Stimulated activated CD4-positive, alpha-beta T cell treated with anti-CD3 and anti-CD28 coated beads, Interleukin-2, amount 100 ng/mL, for 24 hours (primary cell): ENCODE data around the gene IPPK.

Source experiments
- DNase-seq, 2 donors: peaks; one replicate each; pipeline ENCODE4 v3.0.0-alpha.2; 2020

The IPPK gene, protein sequence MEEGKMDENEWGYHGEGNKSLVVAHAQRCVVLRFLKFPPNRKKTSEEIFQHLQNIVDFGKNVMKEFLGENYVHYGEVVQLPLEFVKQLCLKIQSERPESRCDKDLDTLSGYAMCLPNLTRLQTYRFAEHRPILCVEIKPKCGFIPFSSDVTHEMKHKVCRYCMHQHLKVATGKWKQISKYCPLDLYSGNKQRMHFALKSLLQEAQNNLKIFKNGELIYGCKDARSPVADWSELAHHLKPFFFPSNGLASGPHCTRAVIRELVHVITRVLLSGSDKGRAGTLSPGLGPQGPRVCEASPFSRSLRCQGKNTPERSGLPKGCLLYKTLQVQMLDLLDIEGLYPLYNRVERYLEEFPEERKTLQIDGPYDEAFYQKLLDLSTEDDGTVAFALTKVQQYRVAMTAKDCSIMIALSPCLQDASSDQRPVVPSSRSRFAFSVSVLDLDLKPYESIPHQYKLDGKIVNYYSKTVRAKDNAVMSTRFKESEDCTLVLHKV

DNA sequence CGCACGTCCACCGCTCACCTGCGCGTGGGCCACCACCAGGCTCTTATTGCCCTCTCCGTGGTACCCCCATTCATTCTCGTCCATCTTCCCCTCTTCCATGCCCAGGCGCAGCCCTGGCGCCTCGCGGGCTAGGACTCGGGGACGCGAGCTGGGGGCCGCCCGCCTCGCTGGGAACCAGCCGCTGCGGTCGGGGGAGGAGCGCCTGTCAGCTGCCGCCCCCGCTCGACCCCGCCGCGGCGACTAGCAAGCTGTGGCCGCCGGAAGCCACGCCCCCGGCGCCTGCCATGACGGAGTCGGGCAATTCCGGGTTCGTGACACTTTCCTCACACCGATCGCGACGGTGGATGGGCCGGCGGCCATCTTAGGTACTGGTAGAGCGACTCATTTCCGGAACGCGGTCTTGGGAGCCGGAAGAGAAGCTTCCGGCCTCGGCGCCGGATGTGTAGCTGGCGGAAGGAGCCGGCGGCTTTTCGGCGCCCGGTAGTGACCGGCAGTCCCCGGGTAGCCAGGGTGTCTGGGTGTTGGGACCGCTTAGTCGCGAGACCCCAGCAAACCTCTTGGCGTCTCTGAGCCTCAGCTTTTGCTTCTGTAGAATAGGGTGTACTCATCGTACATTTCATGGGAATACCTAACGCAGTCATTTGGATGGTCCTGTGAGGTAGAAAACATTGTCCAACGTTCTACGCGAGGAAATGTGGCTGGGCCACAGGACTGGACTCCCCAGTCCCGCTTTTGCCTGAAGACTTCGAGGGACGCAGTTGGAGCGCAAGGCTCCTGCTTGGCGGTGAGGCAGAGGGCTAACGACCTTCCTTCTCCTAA, at the start of gene IPPK:
TSS of gene IPPK (minus strand) at position 242 of the 819 bp plus-strand sequence. CDS start at position 99, 143 bp downstream.
- DNase-seq: peak; percentile 98 to 99

DNA sequence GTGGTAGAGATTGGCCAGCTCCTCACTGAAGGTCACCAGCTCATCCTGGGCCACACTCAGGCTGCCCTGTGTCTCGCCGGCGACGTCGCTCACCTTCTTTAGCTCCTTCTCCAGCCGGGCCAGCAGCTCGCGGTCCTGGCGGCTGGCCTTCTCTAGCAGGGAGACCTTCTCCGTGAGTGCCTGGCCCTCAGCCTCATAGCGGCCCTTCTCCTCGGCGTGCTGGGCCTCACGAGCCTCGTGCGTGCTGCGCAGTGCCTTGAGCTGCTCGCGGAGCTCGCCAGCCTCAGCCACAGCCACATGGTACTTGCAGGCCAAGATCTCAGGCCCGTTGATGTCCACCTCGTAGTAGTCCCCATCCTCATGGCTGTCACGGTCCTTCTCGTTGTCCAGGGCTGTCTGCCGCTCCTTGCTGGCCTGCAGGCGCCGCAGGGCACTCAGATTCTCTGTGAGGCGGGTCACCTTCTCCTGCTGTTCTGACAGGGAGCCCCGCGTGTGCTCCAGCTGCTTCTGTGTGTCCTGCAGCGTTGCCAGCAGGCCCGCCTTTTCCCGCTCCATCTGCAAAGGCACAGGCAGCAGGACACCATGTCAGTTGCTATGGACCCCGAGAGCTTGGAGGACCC, 49.2 kb upstream of the IPPK start:
- no peak for DNase-seq

DNA sequence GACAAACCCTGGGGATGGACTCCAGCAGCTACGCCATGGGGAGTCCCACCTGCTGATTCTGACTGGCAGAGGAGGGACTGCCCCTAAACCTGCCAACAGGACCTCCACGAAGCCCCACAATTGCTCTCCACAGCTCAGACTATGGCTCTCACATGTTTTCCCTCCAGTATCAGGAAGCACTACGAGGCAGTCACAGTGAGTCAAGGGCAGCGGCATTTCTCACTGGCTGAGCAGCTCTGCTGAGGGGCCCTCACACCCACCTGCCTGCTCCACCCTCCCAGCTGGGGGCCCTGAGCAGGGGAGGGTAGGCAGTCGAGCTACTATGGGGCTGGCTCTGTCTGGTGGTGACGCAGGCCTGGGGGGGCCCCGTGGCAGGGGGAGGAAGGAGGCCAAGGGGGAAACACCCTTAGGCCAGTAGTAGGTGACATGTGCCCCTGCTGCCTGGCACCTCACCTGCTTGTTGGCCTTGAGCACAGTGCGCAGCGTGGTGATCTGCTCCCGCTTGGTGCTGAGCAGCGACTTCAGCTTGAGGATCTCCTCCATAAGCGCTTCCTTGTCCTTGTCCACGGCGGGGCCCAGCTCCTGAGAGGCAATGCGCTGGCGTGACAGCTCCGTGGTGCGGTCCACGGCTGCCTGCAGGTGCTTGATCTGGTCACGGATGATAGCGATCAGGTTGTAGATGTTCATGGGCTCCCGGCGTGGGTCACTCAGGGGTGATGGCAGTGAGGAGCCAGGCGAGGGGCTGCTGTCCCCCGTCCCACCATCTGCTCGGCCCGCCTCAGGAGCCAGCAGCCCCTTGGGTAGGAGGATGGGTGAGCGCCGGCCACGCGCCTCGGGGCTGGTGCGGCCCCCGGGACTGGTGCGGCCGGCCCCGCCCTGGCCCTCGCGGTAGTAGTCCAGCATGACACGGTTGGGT, 48.4 kb upstream of the IPPK start:
- no peak for DNase-seq

DNA sequence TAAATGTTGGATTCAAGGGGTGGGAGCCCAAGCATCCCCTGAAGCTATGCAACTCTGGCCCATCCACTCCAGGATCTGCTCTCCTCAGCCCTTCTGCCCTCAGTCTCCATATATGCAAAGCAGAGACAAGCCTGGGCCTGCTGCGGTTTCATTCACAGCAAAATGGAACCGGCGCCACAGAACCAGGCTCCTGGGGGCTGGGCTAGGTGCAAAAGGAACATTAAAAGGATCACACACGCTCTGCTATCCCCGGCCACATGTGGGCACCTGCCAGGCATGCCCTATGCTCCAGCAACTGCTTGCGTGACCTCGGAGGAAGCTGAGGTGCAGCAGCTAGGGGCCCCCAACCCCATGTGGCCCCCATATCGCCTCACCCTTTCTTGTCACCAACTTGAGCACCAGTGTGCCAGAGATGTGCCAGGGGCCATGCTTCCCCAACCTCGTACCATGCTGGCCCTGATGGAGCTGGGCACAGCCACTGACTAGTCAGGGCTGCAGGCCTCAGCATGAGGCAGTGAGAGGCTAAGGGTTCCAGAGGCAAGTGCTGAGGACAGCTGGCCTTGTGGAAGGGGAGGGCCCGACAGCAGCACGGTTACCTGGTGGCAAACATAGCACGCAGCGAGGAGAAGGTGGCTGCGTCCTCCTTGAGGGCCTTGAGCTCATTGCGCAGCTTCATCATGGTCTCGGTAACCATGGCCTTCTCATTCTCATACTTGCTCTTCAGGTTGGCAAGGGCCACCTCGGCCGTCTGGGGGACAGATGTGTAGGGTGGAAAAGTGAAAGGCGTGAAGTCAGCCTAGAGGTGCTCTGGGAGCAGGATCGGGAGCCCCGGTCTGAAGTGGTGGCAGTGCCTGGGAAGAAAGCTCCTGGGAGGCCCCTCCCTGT, 47.5 kb upstream of the IPPK start:
- DNase-seq: no peak

DNA sequence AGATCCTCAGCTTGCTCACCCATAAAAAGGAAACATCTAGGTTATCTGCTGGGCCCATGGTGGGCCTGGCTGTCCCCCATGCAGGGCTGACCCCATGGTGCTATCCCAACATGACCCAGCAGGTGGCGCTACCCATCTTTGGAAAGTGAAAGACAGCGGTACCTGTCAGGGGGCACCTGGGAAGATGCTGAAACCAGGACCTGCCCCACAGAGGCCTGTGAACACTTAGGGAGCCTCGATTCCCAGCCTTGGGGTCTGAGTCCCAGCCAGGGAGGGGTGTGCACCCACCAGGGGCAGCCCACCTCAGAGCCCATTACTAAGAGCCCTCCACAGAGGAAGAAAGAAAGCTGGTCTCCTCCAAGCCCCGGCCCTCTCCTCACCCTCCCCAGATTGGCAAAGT, 46.6 kb upstream of the IPPK start:
- DNase-seq: peak; percentile 89 to 92

DNA sequence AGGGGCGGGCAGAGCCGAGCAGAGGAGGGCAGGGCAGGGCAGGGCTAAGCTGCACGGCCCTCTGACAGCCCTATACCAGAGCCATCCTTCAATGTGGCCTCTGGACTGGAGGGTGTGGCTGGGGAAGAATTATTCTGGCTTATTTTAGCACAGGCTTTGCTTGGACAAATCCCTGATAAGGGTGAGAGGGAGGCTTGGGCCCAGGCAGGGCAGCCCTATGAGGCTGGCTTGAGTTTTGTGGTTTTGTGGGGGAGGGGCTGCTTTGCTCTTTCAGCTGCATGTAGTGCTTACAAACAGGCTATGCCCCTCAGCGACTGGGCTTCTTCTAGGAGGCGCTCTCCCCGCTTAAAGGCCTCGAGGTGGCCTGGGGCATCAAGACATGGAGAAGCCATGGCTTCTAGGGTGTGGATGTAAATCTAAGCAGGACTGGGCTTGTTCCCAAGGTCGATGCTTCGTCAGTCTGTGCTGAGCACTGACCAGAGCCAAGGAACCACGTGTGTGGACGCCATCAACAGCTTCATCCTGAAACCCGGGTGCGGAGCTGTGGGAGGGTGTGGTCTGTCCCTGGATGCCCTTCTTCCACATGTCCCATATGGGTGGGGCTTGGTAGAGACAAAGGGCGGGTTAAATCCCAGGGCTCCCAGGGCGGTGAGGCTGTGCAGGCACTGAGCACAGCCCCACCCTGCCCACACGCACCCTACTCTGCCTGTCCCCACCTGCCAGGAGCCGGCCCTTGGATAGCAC, 45.7 kb upstream of the IPPK start:
- no peak for DNase-seq

DNA sequence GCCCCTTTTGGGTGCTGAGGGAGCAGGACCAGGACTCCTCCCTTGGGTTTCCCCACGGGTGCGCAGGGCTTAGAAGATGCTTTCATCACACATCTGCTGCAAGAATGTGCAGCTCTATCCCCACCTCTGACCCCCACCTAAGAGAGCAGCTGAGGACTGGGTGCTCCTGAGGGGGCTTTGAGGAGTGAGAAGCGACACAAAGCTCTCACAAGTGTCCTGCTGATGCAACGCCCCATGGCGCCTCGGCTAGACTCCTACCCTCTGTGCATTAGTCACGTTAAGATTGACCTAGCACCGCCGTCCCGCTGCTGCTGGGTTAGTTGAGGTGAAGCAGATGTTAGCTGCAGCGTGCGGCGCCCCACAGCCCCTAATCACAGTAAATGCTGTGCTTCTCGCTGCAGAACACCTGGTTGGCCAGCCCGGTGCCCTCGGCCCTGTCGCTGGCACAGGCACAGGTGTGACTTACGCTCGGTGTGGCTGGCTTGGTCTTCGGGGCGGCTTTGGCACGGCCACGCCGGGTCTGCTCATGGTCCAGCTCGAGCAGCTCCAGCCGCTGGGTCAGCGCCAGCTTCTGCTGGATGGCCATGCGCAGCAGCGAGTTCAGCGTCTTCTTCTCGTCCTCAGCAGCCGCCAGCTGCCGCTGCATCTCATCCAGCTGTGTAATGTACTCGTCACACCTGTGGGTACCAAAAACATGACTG, 45.0 kb upstream of the IPPK start:
- DNase-seq: no peak

DNA sequence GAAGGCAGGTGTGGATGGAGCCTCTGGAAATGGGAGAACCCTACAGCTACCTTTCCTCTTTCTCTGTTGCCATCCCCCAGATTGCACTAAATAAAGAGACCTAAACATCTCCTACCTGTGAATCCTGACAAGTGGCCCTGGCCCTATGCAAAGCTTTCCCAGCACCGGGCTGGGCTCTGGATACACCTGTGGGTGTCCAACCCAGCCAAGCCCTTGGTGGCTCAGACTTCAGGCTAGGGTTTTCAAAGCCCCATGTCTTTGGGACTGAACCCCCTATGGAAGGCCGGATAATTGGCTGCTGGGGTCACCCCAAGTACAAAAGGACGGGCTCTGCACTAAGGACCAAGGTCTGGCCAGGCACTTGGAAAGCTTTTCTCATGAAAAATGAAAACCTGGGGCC, 44.1 kb upstream of the IPPK start:
- no peak for DNase-seq

DNA sequence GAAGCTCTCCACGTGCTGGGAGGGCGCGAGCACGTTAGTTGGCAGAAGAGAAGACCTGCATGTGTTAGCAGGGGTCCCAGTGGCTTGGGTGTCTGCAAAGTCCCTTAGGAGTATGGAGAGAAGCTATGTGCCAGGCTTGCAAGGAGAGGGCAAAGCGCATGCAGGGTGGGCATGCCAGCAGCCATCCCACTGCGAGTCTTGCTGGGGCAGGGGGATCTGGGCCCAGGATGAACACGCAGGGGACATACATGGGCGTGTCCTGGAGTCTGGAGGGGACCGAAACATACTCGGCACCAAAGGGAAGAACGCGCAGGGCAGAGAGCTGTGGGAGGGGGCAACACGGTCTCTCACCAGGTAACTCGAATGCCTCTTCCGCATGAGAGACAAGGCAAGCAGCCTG, 43.6 kb upstream of the IPPK start:
- no peak for DNase-seq

DNA sequence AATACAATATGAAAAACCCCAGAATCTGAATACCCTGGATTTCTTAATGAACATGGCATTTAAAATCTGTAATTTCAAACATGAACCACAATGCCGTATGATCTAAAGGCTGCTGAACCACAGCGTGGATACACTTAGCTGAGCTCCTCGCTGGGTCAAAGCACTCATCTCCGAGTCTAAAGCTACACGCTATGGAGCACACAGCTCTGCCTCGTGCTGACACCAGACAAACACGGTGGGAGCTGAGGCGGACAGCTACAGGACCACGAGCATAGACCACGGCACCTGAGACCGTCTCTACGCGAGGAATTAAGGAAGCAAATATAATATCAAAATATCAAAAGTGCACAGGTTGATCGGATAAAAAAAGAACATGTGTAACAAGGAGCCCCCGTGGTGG, 42.8 kb upstream of the IPPK start:
- DNase-seq: no peak

DNA sequence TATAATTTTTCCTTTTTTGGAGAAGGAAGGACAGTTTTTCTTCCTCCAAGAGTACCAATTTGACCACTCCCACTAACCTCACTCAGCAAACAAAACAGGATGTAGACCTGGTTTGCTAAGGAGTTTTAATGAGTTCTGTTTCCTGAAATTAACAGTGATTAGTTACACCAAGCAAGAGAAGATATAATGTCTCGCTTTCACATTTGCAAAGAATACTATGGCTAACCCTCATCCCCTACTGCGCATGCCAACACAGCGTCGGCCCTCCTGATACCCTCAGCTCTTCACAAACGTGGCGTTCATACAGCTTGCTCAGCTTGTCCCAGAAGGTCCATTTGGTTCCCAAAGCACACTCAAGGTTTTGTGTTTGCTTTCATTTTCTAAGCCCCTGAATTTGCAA, 41.9 kb upstream of the IPPK start:
- no peak for DNase-seq

DNA sequence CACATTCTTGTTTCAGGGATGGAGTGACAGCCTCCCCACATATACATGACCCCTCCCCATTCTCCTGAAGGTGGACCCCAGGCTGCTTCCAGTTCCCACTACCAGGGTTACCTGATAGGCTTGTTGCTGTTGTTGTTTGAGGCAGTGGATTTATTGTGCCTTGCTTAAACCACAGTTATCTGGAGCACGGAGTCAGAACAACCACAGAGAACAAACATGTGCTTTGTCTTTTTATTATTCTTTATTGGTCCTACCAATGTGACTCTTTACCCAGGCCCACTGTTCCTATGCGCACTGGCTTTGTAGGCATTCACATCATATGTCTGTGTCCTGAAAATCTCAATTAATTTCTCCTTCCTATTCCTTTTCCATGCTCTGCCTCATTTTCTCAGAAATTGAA, 41.2 kb upstream of the IPPK start:
- no peak for DNase-seq

DNA sequence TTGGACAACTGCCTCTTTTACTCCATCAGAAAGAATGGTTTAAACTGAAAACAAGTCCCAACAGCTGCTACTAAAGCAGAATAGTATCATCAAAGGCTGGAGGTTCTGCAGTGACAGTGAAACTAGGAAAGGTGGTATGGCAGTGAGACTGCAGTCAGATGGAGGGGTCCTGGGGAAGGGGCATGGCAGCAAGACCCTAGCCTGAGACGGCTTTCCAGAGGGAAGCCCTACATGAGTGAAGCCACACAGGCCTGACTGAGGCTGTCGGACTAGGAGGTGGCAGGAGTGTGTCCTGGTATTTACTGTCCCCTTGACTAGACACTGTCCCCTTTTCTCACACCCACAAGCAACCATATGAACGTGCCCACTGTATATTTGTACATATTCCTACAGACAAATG, 40.4 kb upstream of the IPPK start:
- no peak for DNase-seq

DNA sequence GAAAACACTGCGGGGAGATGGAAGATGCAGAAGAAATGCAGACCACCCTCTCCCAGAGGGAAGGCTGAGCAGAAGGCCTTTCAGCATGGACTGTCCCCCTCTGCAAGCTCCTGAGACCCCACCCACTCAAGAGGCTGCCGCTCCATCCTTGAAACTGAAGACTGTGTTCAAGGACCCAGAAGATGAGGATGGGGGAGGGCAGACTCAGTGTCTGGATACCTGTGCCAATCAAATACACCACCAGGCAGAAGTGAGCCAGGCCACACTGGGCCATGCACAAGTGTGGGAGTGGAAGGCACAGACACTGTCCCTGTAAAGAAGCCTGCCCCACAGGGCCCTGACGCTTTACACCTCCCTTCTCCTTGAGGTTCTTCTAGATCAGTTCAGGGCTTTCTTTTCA, 40.0 kb upstream of the IPPK start:
- no peak for DNase-seq

DNA sequence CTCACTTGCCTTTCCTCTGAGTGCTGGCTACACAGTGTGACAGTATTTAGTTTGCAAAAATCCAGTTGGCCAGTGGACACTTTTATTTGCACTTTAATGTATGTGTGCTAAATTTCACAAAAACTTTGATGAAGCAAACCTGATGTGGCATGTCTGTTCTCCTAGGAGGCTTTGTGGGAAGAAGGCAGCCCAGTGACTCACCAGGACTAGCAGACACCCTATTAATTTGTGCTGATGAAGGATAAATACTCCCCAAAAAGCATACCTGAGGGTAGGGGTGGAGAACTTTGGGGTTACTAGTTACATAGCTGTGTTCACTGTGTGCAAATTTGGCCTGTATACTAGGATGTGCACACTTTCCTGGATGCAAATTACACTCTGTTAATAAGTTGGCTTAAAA, 39.3 kb upstream of the IPPK start:
- no peak for DNase-seq

DNA sequence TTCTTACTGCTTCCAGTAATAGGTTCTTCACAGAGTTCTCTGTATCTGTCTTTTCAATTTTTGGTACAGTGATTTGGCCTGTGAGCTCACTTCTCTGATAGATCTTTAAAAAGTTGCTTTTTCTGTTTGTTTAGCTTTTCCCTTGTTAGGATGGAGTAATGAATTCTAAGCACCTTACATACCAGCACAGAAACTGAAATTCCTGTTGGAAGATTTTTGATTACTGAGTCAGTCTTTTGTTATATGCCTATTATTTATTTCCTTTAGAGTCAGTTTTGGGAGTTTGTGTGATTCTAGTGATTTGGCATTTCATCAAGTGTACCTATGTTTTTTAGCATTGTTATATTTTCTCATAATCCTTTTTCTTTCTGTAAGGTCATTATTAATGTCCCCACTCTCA, 37.6 kb upstream of the IPPK start:
- no peak for DNase-seq

DNA sequence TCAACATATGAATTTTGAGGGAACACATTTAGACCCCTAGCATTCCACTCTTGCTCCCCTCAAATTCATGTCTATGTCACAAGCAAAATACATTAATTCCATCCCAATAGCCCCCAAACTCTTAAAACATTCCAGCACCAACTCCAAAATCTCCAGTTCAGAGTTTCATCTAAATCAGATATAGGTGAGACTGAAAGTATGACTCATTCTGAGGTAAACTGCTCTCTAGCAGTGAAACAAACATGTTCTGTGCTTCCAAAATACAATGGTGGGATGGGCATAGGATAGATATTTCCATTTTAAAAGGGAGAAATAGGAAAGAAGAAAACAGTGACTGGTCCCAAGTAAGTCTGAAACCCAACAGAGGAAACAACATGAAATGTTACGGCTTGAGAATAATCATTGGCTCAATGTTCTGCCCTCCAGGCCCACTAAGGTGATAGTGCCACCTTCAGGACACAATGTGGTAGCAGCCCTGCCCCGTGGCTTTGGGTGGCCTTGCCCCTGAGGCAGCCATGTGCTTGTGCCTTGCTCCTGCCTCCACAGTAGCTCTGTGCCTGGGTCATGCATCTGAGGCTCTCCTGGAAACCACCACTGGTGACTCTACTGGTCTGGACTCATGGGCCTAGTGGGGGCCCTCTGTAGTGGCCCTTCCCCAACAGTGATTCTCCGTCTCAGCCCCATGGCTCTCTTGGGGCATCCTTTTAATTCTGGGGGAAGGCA, 36.4 kb upstream of the IPPK start:
- DNase-seq: peak; percentile 31 to 39

DNA sequence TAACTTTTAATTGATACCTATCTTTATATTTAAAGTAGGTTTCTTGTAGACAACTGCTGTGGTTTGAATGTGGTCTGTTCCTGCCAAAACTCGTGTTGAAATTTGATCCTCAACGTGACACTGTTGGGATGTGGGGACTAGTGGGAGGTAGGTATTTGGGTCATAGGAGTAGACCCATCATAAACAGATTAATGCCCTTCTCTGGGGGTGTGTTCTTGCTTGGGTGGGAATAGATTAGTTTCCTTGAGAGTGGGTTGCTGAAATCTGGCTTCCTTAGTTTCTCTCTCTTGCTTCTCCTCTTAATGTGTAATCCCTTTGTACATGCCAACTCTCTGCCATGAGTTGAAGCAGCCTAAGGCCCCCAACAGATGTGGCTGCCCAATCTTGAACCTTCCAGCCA, 34.6 kb upstream of the IPPK start:
- no peak for DNase-seq

DNA sequence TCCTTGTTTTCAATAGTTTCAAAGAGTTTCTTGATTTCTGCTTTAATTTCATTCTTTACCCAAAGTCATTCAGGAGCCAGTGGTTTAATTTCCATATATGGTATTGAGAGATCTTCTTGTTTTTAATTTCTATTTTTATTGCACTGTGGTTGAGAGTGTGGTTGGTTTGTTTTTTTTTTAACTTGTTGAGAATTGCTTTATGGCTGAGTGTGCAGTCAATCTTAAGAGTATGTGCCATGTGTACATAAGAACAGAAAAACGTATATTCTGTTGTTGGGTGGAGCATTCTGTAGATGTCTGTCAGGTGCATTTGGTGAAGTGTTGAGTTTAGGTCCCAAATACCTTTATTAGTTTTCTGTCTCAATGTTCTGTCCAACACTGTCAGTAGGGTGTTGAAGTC, 26.7 kb upstream of the IPPK start:
- no peak for DNase-seq
